GM21528 (cell line): ENCODE measurements around the gene CCDC169.
"Not testable (repeated sequence)": the region's sequence is repeated elsewhere in the genome, so short reads cannot be mapped to it uniquely, and the experiment has no call there.

ENCODE experiments used
- ATAC-seq: cut with Tn5 transposase; IDR thresholded peaks from one replicate; pipeline ENCODE4 v1.9.1; 2021; ENCODE audit warnings: mild to moderate bottlenecking, moderate library complexity; ENCODE audit not compliant: unreplicated experiment, low FRiP score

CCDC169 gene

DNA sequence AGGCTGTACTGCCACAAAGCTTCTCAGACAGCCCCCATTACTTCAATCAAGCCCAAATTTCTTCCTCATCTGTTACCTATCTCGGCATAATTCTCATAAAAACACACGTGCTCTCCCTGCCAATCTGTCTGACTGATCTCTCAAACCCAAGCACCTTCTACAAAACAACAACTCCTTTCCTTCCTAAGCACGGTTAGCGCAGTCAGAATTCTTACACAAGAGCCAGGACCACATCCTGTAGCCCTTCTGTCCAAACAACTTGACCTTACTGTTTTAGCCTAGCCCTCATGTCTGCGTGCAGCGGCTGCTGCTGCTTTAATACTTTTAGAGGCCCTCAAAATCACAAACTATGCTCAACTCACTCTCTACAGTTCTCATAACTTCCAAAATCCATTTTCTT is 22.2 kb upstream of the CCDC169 start:
- not testable (repeated sequence) for ATAC-seq

DNA sequence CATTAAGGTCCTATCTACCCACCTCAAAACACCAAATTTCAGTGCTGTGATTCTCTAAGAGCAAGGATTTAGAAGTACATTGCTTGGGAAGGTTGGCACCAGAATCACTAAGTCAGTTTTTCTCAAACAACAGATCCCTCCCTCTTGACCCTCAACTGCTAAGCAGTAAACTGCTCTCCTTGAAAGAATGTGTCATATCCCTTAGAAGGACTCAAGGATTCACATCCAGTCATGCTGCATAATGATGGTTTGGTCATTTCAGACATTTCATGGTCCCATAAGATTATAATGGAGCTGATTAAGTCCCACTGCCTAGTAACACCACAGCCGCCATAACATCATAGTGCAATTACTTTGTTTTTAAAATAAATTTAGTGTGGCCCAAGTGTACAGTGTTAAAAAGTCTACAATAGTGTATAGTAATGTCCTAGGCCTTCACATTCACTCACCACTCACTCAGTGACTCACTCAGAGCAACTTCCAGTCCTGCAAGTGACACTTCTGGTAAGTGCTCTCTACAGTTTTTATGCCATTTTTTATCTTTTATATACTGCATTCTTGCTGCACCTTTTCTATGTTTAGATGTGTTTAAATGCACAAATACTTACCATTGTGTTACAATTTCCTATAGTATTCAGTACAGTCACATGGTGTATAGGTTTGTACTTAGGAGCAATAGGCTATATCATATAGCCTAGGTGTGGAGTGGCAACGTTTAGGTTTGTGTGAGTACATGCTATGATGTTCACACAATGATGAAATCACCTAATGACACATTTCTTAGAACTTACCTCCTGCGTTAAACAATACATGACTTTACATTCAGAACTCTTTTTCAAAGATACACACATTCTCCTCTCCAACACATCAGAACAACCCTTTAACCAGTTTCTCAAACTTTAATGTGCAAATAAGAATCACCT is 15.7 kb upstream of the CCDC169 start:
- ATAC-seq = no peak

DNA sequence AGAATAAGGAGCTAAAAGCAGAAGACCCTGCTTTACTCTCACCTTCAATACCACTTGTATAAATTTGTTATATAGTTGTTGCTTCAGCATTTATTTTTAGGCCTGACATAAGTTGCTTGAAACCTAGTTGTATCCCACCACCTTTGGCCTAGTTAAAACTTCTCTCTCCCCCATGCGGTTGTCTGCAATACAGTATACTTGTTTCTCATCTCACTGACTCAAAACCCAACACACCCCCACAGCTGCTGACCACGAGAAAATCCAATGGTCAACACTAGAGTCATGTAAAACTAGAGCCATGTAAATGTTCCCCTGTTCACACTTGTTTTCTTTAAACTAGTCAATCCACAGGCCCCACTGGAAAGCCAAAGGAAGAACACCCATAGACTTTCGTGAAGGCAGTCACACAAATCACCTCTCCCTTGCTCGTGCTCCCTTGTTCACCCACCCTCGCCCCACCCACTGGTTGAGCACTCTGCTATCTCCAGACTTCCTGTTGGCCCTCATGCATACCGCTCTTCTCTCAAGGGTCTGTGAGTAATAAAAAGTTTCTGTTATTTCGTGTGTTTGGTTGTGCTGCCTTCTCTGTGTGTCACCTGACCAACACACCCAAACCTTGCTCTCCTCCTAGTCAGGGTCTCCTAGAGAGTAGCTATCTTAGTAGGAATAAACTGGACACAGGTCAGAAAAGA is 12.9 kb upstream of the CCDC169 start:
- no peak for ATAC-seq

DNA sequence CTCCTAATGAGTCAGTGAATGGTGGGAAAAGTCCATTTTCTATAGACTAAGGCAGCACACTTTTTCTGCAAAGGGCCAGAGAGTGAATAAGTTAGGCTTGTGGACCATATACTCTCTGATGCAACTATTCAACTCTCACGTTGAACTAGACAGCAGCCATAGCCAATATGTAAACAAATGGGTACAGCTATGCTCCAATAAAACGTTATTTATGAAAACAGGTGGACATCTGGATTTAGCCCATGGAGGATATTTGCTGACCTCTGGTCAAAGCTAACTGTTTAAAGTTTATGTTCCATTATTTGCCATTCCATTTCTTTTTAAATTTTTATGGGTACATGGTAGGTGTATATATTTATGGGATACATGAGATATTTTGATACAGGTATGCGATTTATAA is 4.7 kb upstream of the CCDC169 start:
- no peak for ATAC-seq

DNA sequence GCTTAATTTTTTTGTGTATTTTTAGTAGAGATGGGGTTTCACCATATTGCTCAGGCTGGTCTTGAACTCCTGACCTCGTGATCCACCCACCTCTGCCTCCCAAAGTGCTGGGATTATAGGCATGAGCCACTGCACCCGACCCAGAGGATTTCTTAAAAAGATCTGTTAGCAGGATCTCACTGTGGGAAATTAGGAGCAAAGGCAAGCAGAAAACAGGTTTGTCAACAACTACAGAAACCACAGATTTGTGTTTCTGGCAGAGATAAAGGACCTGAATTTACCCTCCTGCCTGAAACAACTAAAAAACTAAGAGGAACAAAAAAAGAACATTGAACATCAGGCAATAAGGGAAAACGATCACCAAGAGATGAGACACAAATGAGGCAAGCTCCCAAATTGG is 1.9 kb upstream of the CCDC169 start:
- ATAC-seq = not testable (repeated sequence)

GRCh38 chr13:36298535-36299068 is 988 bp upstream of the CCDC169 start:
- no peak for ATAC-seq

- no peak for ATAC-seq
These were observed 3.5 kb downstream of the CCDC169 start for GRCh38 chr13:36294096-36294495.

- no peak for ATAC-seq
These were observed 4.1 kb downstream of the CCDC169 start for GRCh38 chr13:36293497-36293896.

- ATAC-seq = no peak
These were observed 8.7 kb downstream of the CCDC169 start for GRCh38 chr13:36288794-36289391.

GRCh38 chr13:36286006-36286405 is 11.6 kb downstream of the CCDC169 start:
- ATAC-seq = no peak

DNA sequence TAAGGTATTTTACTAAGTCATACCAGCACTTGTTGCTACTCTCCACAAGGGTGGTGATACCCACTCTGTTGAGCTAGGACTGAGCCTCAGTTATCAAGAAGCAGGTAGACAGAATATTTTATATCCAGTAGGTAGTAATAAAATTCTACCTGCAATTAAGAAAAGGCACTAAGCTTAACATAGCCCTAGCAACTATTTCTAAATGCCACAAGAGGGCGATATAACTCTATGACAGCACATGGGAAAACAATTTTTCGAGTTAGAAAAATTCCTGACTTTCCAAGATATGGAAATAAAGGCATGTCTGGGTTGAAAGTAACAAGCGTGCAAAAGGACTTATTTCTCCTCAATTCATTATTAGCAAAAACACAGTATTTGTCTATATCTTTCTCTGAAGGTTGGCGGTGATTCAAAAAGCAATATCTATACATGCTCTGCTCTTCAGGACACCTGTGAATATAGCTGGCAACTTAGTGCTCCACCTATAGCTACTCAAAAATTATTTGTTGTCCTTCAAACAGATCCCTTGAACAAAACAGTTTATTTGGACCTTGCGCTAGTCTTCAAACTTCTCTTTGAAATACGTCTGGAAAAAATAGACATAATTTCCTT is 14.7 kb downstream of the CCDC169 start:
- ATAC-seq = no peak

- no peak for ATAC-seq
These were observed 22.2 kb downstream of the CCDC169 start for GRCh38 chr13:36275190-36276002.

DNA sequence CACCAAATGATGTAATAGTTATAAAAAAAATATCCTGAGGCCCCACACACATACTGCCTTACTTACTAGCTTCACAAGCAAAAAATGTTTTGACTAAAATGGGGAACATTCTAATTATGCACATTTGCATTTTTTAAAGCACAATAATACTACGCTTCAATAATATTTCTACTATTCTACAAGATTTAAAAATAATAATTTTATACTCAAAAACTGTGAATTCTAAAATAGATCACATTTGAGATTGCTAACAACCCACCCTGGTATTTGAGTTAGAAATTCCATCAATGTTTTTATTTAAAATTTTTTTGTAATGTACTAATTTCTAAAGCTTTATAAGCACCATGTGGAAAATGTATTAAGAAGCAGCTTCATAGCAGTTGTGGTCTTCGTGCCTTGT is 24.2 kb downstream of the CCDC169 start:
- ATAC-seq = no peak

GRCh38 chr13:36261976-36262375 is 35.6 kb downstream of the CCDC169 start:
- ATAC-seq = no peak

DNA sequence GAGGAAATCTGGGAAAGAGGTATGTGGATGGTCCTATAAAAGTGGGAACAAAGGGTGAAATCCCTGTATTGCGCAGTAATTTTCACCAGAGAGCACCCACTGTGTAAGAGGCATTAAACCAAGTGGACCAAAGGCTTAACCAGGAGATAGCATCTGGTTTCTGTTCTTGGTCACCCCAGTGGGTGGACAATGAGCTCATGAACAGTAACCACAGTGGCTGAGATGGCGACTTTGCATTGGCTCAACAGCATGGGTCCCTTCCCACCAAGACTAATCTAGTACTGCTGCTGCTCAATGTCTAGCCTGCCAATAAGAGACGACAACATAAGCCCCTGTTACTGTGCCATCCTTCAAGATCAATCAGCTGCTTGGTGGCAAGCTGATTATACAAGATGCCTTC is 36.6 kb downstream of the CCDC169 start:
- ATAC-seq = no peak

DNA sequence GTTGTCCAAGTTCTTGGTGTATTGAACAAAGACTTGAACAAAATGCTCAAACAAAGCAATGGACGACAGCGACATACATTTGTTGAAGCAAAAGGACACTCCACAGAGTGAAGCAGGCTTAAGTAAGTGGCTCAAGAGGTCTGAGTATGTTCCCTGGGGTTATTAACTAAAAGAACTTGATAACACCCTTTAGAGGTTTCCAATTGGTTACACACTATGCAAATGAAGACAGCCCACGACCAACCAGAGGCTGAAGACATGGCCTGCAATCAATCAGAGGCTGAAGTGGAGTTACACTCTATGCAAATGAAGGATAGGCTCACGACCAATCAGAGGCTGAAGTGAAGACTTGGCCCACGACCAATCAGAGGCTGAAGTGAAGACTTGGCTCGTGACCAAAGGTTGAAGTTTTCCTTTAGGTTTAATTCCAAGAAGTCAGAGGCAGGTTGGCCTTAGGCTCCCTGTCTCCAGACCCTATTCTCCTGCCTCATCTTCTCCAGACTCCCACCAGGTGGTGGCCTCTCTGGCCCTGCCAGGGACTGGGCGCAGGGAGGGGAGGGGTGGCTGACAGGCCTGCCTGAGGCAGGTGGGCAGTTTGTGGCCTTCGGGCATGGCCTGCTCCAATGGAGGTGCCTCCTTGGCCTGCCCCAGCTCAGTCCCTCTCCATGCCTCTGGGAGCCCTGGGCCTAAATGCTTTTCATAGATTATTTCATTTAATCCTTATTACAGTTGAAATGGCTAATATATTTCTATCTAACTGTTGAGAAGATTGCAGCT is 38.1 kb downstream of the CCDC169 start:
- ATAC-seq = no peak

DNA sequence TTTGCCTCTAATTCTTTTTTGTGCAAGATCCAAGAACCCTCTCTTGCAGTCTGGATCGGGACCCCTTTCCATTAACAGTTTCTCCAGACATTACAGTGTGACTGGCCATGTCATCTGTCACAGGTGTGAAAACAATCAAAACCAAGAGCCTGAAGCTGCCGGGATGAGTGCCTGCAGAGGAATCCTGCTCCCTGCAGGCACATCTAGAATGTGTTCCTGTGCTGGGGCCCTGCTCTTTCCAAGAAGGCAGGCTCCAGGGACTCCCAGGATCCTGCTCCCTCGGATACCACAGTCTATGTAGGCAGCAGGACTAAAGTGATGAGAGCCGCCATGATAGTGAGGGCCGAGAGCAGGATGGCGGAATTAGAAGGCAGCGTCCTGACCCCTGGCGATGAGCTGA is 38.8 kb downstream of the CCDC169 start:
- ATAC-seq = no peak

DNA sequence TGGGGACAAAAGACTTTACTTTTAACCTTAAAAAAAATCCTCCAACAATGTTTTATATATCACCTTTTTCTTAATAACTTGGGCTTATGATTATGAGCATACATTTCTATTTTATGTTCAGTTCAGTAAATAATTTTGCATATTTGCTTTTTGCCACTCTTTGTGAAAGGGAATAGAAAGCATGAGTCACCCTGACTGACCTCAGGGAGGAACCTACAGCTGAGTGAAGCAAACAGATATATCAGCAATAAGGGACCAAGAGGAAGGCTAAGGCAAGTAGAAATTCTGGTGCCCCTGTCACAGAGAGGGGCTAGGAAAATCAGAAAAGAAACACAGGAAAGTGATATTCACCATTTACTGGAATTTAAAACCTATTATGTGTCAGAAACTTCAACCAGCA is 46.1 kb downstream of the CCDC169 start:
- ATAC-seq = no peak

DNA sequence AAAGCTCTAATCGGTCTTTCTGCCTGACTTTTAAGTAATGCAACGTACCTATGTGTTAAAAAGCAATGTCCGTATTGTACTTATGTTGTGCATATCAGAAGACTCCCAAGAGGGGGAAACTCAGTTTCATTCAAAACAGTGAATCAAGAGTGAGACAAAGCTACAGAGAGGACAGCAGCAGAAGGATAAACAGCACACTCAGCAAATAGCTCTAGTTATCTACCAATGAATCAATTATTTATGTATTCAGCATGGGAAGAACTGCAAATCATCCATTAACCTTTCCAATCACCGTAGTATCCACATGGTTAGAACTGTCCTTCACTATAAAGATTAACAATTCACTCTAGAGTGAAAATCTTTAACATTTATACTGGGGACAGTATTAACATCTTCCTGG is 46.6 kb downstream of the CCDC169 start:
- ATAC-seq = no peak
